OCI-LY7 (cell line): ENCODE data around the gene PDZRN3.

Experiments
- EZH2phosphoT487 ChIP-seq: fragments of 200-600 bp; sonication (generic); IDR thresholded peaks from 2 replicates; pipeline ENCODE4 v1.6.1; 2018; ENCODE audit warnings: low read depth, borderline replicate concordance, mild to moderate bottlenecking, mixed run types, antibody characterized with exemption, low read length, moderate library complexity, mixed read lengths
- TF ChIP-seq, protein P1 (sequence below): fragments of 200-600 bp; sonication (generic); conservative IDR thresholded peaks from 2 replicates; pipeline ENCODE4 v1.5.1; 2014; ENCODE audit warnings: mild to moderate bottlenecking, antibody characterized with exemption, low read length, moderate library complexity, mixed read lengths

DNA sequence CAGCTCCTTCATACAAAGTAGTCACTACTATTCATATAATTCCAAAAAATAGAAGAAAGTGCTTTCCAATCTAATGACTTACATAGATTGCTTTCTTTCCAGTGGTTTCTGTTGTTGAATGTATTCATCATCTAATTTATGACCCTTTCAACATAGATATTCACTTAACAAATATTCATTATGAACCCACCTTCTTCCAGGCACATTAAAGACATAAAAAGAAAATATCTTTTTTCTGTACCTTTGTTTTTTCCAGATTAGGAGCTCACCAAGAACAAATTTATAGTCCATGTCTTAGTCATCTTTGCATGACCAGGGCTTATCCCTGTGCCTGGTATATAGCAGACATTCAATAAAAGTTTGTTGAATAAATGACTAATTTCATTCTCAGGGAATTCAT, 32.4 kb upstream of the PDZRN3 start:
- TF ChIP-seq, protein P1, sequence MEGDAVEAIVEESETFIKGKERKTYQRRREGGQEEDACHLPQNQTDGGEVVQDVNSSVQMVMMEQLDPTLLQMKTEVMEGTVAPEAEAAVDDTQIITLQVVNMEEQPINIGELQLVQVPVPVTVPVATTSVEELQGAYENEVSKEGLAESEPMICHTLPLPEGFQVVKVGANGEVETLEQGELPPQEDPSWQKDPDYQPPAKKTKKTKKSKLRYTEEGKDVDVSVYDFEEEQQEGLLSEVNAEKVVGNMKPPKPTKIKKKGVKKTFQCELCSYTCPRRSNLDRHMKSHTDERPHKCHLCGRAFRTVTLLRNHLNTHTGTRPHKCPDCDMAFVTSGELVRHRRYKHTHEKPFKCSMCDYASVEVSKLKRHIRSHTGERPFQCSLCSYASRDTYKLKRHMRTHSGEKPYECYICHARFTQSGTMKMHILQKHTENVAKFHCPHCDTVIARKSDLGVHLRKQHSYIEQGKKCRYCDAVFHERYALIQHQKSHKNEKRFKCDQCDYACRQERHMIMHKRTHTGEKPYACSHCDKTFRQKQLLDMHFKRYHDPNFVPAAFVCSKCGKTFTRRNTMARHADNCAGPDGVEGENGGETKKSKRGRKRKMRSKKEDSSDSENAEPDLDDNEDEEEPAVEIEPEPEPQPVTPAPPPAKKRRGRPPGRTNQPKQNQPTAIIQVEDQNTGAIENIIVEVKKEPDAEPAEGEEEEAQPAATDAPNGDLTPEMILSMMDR = no peak
- no peak for TF ChIP-seq EZH2phosphoT487
